ENCODE results near the gene TNNT1. TPM values are rescaled to one million over a fixed set of nuclear protein-coding genes. Genes with fewer than 3 reads are reported as not detected.
"Not testable (repeated sequence)": the region's sequence is repeated elsewhere in the genome, so short reads cannot be mapped to it uniquely, and the experiment has no call there.

Gene TNNT1
- total RNA-seq, 1 donor, result not detected

- H3K27me3 ChIP-seq (ENCODE audit: insufficient read depth, low read length), result peaks cover 22% of the 10 kb centered on the region
- no peak overlapping the region for H3K4me3 ChIP-seq (ENCODE audit: insufficient read depth, low read length)
- H3K9me3 ChIP-seq (ENCODE audit: low read depth, low read length), result no peaks in the 10 kb centered on the region
- H2AFZ ChIP-seq (ENCODE audit: low read length), result no peak overlapping the region
- TF ChIP-seq CTCF (IDR thresholded peaks at IDR 0.05; ENCODE audit: extremely low read depth, low read depth, low read length), result no peak
- DNase-seq (ENCODE audit: insufficient read length, low spot score, missing footprints), result peak; percentile 91
- H3K36me3 ChIP-seq (ENCODE audit: insufficient read depth, low read length), result no peaks in the 10 kb centered on the region
- H3K27ac ChIP-seq (ENCODE audit: low read depth, low read length), result no peak overlapping the region
- no peak overlapping the region for H3K4me2 ChIP-seq (ENCODE audit: insufficient read depth, low read length)
- no peaks in the 10 kb centered on the region for H4K20me1 ChIP-seq (ENCODE audit: insufficient read depth, low read length)
- H3K4me1 ChIP-seq (ENCODE audit: insufficient read depth, low read length), result no peaks in the 10 kb centered on the region
- no peaks in the 10 kb centered on the region for H3K79me2 ChIP-seq (ENCODE audit: insufficient read depth, low read length)
Measured at GRCh38 chr19:55156202-55157063, 7.4 kb upstream of the TNNT1 start.

- H3K4me2 ChIP-seq (ENCODE audit: insufficient read depth, low read length); H3K9me3 ChIP-seq (ENCODE audit: low read depth, low read length); H3K36me3 ChIP-seq (ENCODE audit: insufficient read depth, low read length); DNase-seq (ENCODE audit: insufficient read length, low spot score, missing footprints); H4K20me1 ChIP-seq (ENCODE audit: insufficient read depth, low read length); H3K27ac ChIP-seq (ENCODE audit: low read depth, low read length); H3K79me2 ChIP-seq (ENCODE audit: insufficient read depth, low read length); H3K4me1 ChIP-seq (ENCODE audit: insufficient read depth, low read length); H2AFZ ChIP-seq (ENCODE audit: low read length); H3K4me3 ChIP-seq (ENCODE audit: insufficient read depth, low read length): not testable (repeated sequence)
- peaks cover 19% of the 10 kb centered on the region for H3K27me3 ChIP-seq (ENCODE audit: insufficient read depth, low read length)
Measured at GRCh38 chr19:55155784-55156183, 6.8 kb upstream of the TNNT1 start.

- Histone ChIP-seq H3K4me3 (ENCODE audit: insufficient read depth, low read length) (no peak overlapping the region), H3K27ac (ENCODE audit: low read depth, low read length) (no peak overlapping the region), H3K4me1 (ENCODE audit: insufficient read depth, low read length) (no peaks in the 10 kb centered on the region), H3K4me2 (ENCODE audit: insufficient read depth, low read length) (no peak overlapping the region), H2AFZ (ENCODE audit: low read length) (no peak overlapping the region), H3K79me2 (ENCODE audit: insufficient read depth, low read length) (no peaks in the 10 kb centered on the region), H3K27me3 (ENCODE audit: insufficient read depth, low read length) (peaks cover 21% of the 10 kb centered on the region), H3K9me3 (ENCODE audit: low read depth, low read length) (no peaks in the 10 kb centered on the region), H4K20me1 (ENCODE audit: insufficient read depth, low read length) (no peaks in the 10 kb centered on the region), H3K36me3 (ENCODE audit: insufficient read depth, low read length) (no peaks in the 10 kb centered on the region)
- peak; percentile 11 for DNase-seq (ENCODE audit: insufficient read length, low spot score, missing footprints)
- TF ChIP-seq CTCF (IDR thresholded peaks at IDR 0.05; ENCODE audit: extremely low read depth, low read depth, low read length), result no peak
Measured at GRCh38 chr19:55153652-55154264, 4.8 kb upstream of the TNNT1 start.

- Histone ChIP-seq H3K27me3 (ENCODE audit: insufficient read depth, low read length) (peaks cover 26% of the 10 kb centered on the region), H3K4me3 (ENCODE audit: insufficient read depth, low read length) (no peak overlapping the region), H3K27ac (ENCODE audit: low read depth, low read length) (no peak overlapping the region), H4K20me1 (ENCODE audit: insufficient read depth, low read length) (no peaks in the 10 kb centered on the region), H3K4me2 (ENCODE audit: insufficient read depth, low read length) (no peak overlapping the region), H2AFZ (ENCODE audit: low read length) (no peak overlapping the region), H3K36me3 (ENCODE audit: insufficient read depth, low read length) (no peaks in the 10 kb centered on the region), H3K4me1 (ENCODE audit: insufficient read depth, low read length) (no peaks in the 10 kb centered on the region), H3K9me3 (ENCODE audit: low read depth, low read length) (no peaks in the 10 kb centered on the region), H3K79me2 (ENCODE audit: insufficient read depth, low read length) (no peaks in the 10 kb centered on the region)
- no peak for TF ChIP-seq CTCF (IDR thresholded peaks at IDR 0.05; ENCODE audit: extremely low read depth, low read depth, low read length)
- peak; percentile 31 for DNase-seq (ENCODE audit: insufficient read length, low spot score, missing footprints)
Measured at GRCh38 chr19:55152017-55152416, 3.0 kb upstream of the TNNT1 start.
